ENCODE data around the gene SRP9.
"Not testable (repeated sequence)": the region's sequence is repeated elsewhere in the genome, so short reads cannot be mapped to it uniquely, and the experiment has no call there.

Gene SRP9

DNA sequence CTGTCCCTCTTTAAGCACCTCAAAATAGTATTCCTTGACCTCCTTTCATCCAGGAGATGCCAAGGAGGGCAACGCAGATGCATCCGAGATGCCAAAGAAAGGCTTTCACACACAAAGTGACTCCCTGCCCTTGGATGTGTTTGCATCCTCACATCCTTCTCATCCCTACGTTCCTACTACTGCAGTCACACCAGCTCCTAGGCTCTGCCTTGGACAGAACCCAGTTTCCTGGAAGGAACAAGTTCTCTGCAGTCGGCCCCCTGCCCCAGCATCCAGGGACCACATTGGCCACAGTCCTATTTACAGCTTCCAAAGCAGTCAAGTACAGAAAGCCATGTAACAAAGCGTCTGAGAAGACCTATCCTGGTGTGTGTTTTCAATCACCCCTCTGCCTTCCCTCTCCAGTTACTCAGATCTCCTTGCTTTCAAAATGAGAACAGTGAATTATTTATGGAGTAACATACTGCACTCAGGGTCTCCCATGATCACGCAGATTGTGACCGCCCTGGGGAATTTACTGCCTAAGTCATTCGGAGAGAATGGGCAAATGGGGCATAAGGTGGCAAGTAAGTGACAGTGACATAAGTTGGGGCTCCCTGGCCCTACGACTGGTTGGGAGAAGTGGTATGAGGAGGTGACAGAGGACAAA lies 21.8 kb upstream of the SRP9 start:
- no peak for DNase-seq (ENCODE audit: low spot score)

- no peak for DNase-seq (ENCODE audit: low spot score)
These were observed 19.5 kb upstream of the SRP9 start for GRCh38 chr1:225757927-225758656.

DNA sequence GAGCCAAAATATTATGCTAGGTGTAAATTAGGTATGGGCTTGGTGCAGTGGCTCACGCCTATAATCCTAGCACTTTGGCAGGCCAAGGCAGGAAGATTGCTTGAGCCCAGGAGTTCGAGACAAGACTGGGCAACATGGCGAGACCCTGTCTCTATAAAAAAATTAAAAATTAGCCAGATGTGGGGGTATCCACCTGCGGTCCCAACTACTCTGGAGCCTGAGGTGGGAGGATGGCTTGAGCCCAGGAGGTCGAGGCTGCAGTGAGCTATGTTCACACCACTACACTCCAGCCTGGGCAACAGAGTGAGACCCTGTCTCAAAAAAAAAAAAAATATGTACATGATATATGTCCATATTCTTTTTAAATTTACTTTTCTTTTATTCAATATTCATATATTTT lies 17.7 kb upstream of the SRP9 start:
- DNase-seq (ENCODE audit: low spot score): not testable (repeated sequence)

DNA sequence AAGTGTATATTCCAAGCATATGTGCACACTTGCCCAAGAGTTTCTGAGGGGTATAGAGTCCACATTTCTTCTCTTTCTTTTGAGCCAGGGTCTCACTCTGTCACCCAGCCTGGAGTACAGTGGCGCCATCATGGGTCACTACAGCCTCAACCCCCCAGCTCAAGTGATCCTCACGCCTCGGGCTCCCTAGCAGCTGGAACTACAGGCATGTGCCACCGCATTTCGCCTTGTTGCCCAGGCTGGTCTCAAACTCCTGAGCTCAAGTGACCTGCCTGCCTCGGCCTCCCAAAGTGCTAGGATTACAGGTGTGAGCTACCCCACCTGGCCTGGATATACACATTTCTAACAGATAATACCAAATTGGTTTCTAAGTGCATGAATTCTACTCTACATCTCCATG lies 17.1 kb upstream of the SRP9 start:
- DNase-seq (ENCODE audit: low spot score): no peak

DNA sequence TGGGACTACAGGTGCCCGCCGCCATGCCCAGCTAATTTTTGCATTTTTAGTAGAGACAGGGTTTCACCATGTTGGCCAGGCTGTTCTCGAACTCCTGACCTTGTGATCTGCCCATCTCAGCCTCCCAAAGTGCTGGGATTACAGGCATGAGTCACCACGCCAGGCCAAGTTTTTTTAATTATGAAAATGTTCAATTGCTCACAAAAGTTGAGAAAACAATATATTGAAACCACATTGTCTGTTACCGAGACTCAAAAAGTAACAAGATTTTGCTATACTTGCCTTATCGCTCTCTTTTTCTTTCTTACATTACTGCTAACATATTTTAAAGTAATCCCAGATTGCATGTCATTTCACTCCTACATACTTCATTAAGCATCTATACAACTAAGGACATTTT lies 16.2 kb upstream of the SRP9 start:
- DNase-seq (ENCODE audit: low spot score): not testable (repeated sequence)

- DNase-seq (ENCODE audit: low spot score): no peak
These were observed 15.6 kb upstream of the SRP9 start for GRCh38 chr1:225762002-225762441.

- no peak for DNase-seq (ENCODE audit: low spot score)
These were observed 15.2 kb upstream of the SRP9 start for GRCh38 chr1:225762444-225762843.

DNA sequence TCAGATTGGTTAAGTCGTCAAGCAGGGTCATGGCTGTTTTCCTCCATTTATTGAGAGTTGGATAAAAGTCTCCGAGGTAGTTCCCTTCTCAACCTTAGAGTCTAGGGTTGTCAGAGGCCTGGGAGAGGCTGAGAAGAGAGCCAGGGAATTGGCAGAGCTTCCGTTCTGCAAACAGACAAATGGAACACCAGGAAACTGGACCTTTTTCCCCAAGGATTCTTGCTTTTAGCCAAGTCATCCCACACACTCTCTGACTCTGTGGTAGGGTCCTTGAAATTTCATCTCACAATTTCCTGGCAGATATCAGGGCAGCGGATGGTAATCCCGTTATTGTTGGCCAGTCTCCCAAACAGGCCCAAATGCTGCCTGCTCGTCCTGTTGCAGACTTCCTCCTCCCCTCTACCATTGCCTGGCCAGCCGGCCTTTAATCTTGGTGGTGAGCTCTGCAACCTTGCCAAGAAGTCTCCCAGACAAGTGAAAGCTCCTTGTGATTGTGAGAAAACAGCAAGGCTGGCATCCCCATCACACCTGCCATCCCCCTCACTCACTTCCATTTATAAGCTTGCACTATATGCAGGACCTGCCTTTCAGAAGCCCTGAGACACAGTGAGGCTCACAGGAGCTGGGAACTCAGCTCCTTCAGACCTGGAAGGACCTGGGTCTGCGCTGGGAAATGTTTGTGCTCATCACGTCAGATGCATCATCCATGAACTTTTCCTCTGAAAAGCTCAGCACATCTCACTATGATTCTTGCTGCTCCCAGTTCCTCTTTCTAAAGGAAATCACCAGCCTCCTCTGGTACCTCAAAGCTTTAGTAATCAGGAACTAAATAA lies 13.7 kb upstream of the SRP9 start:
- DNase-seq (ENCODE audit: low spot score): no peak

DNA sequence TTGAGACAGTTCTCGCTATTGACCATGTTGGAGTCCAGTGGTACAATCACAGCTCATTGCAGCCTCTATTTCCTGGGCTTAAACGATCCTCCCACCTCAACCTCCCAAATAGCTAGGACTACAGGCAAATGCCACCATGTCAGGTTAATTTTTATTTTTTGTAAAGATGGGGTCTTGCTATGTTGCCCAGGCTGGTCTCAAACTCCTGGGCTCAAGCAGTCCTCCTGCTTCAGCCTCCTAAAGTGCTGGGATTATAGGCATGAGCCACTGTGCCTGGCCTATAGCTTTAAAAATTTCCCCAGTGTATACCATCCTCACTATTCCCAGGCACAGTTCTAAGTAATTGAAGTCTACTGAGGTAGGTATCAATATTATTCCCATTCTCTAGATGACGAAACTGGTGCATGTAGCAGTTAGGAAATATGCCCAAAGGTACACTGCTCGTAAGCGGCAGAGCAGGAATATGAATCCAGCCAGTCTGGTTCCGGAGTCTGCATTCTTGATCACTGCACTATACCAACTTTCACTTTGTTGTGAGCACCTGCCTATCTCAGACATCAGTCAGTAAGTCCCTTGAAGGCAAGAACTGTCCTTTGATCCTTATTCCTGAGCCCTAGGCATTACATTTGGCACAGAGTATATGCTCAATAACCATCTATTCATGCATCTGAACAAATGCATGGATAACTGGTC lies 11.5 kb upstream of the SRP9 start:
- no peak for DNase-seq (ENCODE audit: low spot score)

DNA sequence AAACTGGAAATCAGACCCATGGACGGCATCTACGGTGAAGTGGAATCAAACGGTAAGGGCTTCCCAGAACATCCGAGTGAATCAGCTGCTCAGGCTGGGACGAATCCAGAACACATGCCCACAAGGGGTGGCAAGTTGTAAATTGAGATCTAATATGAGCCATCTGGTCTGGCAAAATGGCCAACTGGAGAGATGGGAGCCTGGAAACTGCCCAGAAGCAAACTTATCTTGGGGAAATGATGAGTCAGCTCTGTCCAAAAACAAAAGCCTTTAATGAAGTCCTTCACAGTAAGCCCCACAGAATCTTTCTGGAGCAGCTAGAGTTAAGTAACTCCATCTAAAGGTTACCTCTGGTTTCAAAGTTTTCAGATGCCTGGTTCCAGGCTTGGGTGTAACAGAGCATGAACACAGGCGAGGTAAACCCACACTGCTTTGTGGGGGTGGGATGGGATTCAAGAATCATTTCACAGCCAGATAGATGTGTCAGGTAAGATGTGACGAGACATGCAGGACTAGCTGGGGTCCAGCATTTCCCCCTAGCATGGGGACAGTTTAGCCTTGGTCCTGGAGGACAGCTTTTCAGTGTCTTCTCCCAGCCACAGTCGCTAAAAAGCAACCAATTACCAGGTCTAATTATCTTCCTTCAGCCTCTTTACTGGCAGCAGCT lies 10.5 kb upstream of the SRP9 start:
- DNase-seq (ENCODE audit: low spot score): no peak

- DNase-seq (ENCODE audit: low spot score): no peak
These were observed 9.7 kb upstream of the SRP9 start for GRCh38 chr1:225767634-225768540.

GRCh38 chr1:225768662-225769426 lies 8.8 kb upstream of the SRP9 start:
- DNase-seq (ENCODE audit: low spot score): no peak

DNA sequence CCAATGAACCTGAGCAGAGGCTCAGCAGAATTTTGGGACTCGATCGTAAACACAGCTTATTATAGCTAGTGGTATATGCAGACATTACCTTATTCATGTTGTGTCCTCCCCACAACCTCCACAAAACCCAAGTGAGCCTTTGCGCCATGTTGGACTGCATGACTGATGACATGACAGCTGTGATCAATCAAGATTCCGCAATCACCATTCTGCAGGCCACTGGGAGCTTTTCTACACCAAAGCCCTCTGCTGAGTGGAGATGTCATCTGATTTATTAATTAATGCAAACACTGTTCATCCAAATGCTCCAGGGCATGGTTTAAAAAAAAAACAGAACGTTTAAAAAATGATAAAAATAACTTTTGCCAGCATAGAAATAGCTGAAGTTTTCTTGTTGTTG lies 7.9 kb upstream of the SRP9 start:
- no peak for DNase-seq (ENCODE audit: low spot score)

- no peak for DNase-seq (ENCODE audit: low spot score)
These were observed 6.9 kb upstream of the SRP9 start for GRCh38 chr1:225770561-225771248.

GRCh38 chr1:225771661-225772322 lies 5.8 kb upstream of the SRP9 start:
- no peak for DNase-seq (ENCODE audit: low spot score)

- DNase-seq (ENCODE audit: low spot score): peak; percentile 30
These were observed 5.3 kb upstream of the SRP9 start for GRCh38 chr1:225772323-225772768.

GRCh38 chr1:225772848-225773247 lies 4.8 kb upstream of the SRP9 start:
- no peak for DNase-seq (ENCODE audit: low spot score)

DNA sequence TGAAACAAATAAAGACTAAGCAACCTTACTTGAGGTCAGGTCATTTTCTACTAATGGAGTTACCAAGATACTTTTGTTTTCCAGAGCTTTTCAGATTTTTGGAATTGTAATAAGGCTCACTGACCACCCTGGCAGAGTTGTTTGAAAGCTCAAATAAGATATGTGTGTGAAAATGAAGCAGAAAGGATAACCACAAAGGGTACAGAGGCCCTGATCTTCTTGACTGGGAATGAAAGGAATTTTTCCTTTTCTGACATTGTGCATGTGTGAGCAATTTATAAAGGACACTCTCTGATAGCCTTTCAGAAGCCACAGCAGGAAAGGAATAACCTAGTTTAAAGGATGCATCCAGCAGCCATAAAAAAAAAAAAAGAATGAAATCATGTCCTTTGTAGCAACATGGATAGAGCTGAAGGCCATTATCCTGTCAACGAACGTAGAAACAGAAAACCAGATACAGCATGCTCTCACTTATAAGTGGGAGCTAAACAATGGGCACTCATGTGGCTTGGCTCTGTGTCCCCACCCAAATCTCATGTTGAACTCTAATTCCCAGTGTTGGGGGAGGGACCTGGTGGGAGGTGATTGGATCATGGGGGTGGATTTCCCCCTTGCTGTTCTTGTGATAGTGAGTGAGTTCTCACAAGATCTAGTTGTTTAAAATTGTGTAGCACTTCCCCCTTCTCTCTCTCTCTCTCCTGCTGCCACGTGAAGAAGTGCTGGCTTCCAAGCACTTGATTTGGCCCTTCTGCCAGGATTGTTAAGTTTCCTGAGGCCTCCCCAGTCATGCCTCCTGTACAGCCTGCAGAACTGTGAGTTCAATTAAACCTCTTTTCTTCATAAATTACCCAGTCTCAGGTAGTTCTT lies 3.1 kb upstream of the SRP9 start:
- no peak for DNase-seq (ENCODE audit: low spot score)

Measured in germinal center (tissue), 1 donor.